Skeletal muscle tissue (tissue), 4 donors: ENCODE measurements around the gene STK11. TPM values are rescaled to one million over a fixed set of nuclear protein-coding genes. Genes with fewer than 3 reads are reported as not detected.

ENCODE experiments used
- H3K27ac ChIP-seq: one replicate; pipeline ENCODE4 v1.7.0; 2013; ENCODE audit warnings: mild to moderate bottlenecking, low read depth, low read length, inconsistent platforms
- H3K27me3 ChIP-seq, 3 donors: one replicate each; pipeline ENCODE4 v1.7.0; 2013; ENCODE audit warnings: low read length in 3 of 3; ENCODE audit not compliant: control insufficient read depth in 3 of 3, insufficient read depth in 3 of 3
- H3K36me3 ChIP-seq, 3 donors: one replicate each; pipeline ENCODE4 v1.7.0; 2013; ENCODE audit warnings: low read length in 3 of 3; ENCODE audit not compliant: control insufficient read depth in 3 of 3, insufficient read depth in 3 of 3
- H3K4me1 ChIP-seq, 3 donors: one replicate each; pipeline ENCODE4 v1.7.0; 2013; ENCODE audit warnings: low read length in 3 of 3, mild to moderate bottlenecking in 3 of 3; ENCODE audit not compliant: control insufficient read depth in 3 of 3, insufficient read depth in 3 of 3
- H3K4me3 ChIP-seq, 3 donors: one replicate each; pipeline ENCODE4 v1.7.0; 2013; ENCODE audit warnings: low read length in 3 of 3
- H3K9ac ChIP-seq, 3 donors: one replicate each; pipeline ENCODE4 v1.7.0; 2013; ENCODE audit warnings: low read length in 3 of 3, mild to moderate bottlenecking in 3 of 3, moderate library complexity in 2 of 3, low read depth in 1 of 3
- H3K9me3 ChIP-seq, 3 donors: one replicate each; pipeline ENCODE4 v1.7.0; 2013; ENCODE audit warnings: low read length in 3 of 3; ENCODE audit not compliant: control insufficient read depth in 3 of 3
- total RNA-seq: library from RNA; depleted of rRNA; stranded (reverse); fragments of >200 nt; gene quantifications from one replicate; pipeline ENCODE4 v1.2.3, GENCODE V29; 2014
- donor health status: Osteomylitis.

Gene STK11
- total RNA-seq, 1 donor from 2014 or later: 51.7 TPM

- Histone ChIP-seq H3K27me3 (no peaks in the 10 kb centered on the region), H3K4me1 (peaks cover 3 to 34% (median 23%) of the 10 kb centered on the region in 3 donors), H3K9me3 (no peaks in the 10 kb centered on the region), H3K9ac (no peak overlapping the region), H3K36me3 (peaks cover 24 to 41% (median 30%) of the 10 kb centered on the region in 3 donors), H3K4me3 (no peak overlapping the region), H3K27ac (no peak overlapping the region)
Observed at GRCh38 chr19:1224847-1225246, 19.3 kb downstream of the STK11 start.

GRCh38 chr19:1225440-1226226, 20.1 kb downstream of the STK11 start:
- H3K4me3 ChIP-seq: no peak overlapping the region
- peaks cover 3 to 26% (median 18%) of the 10 kb centered on the region in 3 donors for H3K4me1 ChIP-seq
- H3K27me3 ChIP-seq: no peaks in the 10 kb centered on the region
- peaks cover 24 to 41% (median 26%) of the 10 kb centered on the region in 3 donors for H3K36me3 ChIP-seq
- no peak overlapping the region for H3K9ac ChIP-seq
- no peaks in the 10 kb centered on the region for H3K9me3 ChIP-seq
- no peak overlapping the region for H3K27ac ChIP-seq

GRCh38 chr19:1226227-1226518, 20.6 kb downstream of the STK11 start:
- Histone ChIP-seq H3K27ac (no peak overlapping the region), H3K4me1 (peaks cover 3 to 21% (median 13%) of the 10 kb centered on the region in 3 donors), H3K9me3 (no peaks in the 10 kb centered on the region), H3K9ac (no peak overlapping the region), H3K36me3 (peaks cover 20 to 35% (median 20%) of the 10 kb centered on the region in 3 donors), H3K27me3 (no peaks in the 10 kb centered on the region), H3K4me3 (no peak overlapping the region)

GRCh38 chr19:1226522-1227303, 21.1 kb downstream of the STK11 start:
- Histone ChIP-seq H3K9me3 (no peaks in the 10 kb centered on the region), H3K36me3 (peaks cover 18 to 33% (median 20%) of the 10 kb centered on the region in 3 donors), H3K4me3 (no peak overlapping the region), H3K27ac (no peak overlapping the region), H3K27me3 (no peaks in the 10 kb centered on the region), H3K9ac (no peak overlapping the region), H3K4me1 (peaks cover 1 to 18% (median 7%) of the 10 kb centered on the region in 3 donors)

GRCh38 chr19:1227304-1228054, 21.9 kb downstream of the STK11 start:
- Histone ChIP-seq H3K27ac (no peak overlapping the region), H3K27me3 (no peaks in the 10 kb centered on the region), H3K4me3 (no peak overlapping the region), H3K36me3 (peaks cover 18 to 33% (median 20%) of the 10 kb centered on the region in 3 donors), H3K4me1 (peaks cover under 1 to 17% (median 3%) of the 10 kb centered on the region in 3 donors), H3K9ac (no peak overlapping the region), H3K9me3 (no peaks in the 10 kb centered on the region)

- Histone ChIP-seq H3K4me1 (peaks cover 6 to 17% (median 7%) of the 10 kb centered on the region in 3 donors), H3K27me3 (no peaks in the 10 kb centered on the region), H3K36me3 (peaks cover 10 to 26% (median 12%) of the 10 kb centered on the region in 3 donors), H3K9me3 (no peaks in the 10 kb centered on the region), H3K27ac (no peak overlapping the region), H3K4me3 (no peak overlapping the region), H3K9ac (no peak overlapping the region)
Observed at GRCh38 chr19:1228161-1228957, 22.8 kb downstream of the STK11 start.

- H3K27me3 ChIP-seq: no peaks in the 10 kb centered on the region
- H3K9ac ChIP-seq: no peak overlapping the region
- peaks cover 6 to 17% (median 7%) of the 10 kb centered on the region in 3 donors for H3K4me1 ChIP-seq
- no peaks in the 10 kb centered on the region for H3K9me3 ChIP-seq
- no peak overlapping the region for H3K27ac ChIP-seq
- H3K4me3 ChIP-seq: no peak overlapping the region
- H3K36me3 ChIP-seq: peaks cover 8 to 20% (median 12%) of the 10 kb centered on the region in 3 donors
Observed at GRCh38 chr19:1229056-1229923, 23.7 kb downstream of the STK11 start.

- no peak overlapping the region for H3K9ac ChIP-seq
- peaks cover 6 to 17% (median 7%) of the 10 kb centered on the region in 3 donors for H3K4me1 ChIP-seq
- H3K27me3 ChIP-seq: no peaks in the 10 kb centered on the region
- no peak overlapping the region for H3K4me3 ChIP-seq
- no peaks in the 10 kb centered on the region for H3K9me3 ChIP-seq
- no peak overlapping the region for H3K27ac ChIP-seq
- peaks cover 3 to 15% (median 8%) of the 10 kb centered on the region in 3 donors for H3K36me3 ChIP-seq
Observed at GRCh38 chr19:1229924-1230782, 24.6 kb downstream of the STK11 start.
